ENCODE data around the gene TMEM203. TPM values are rescaled to one million over a fixed set of nuclear protein-coding genes. Genes with fewer than 3 reads are reported as not detected.

Gene TMEM203, protein sequence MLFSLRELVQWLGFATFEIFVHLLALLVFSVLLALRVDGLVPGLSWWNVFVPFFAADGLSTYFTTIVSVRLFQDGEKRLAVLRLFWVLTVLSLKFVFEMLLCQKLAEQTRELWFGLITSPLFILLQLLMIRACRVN
- total RNA-seq, result 27.1 and 28.9 TPM in 2 replicates

DNA sequence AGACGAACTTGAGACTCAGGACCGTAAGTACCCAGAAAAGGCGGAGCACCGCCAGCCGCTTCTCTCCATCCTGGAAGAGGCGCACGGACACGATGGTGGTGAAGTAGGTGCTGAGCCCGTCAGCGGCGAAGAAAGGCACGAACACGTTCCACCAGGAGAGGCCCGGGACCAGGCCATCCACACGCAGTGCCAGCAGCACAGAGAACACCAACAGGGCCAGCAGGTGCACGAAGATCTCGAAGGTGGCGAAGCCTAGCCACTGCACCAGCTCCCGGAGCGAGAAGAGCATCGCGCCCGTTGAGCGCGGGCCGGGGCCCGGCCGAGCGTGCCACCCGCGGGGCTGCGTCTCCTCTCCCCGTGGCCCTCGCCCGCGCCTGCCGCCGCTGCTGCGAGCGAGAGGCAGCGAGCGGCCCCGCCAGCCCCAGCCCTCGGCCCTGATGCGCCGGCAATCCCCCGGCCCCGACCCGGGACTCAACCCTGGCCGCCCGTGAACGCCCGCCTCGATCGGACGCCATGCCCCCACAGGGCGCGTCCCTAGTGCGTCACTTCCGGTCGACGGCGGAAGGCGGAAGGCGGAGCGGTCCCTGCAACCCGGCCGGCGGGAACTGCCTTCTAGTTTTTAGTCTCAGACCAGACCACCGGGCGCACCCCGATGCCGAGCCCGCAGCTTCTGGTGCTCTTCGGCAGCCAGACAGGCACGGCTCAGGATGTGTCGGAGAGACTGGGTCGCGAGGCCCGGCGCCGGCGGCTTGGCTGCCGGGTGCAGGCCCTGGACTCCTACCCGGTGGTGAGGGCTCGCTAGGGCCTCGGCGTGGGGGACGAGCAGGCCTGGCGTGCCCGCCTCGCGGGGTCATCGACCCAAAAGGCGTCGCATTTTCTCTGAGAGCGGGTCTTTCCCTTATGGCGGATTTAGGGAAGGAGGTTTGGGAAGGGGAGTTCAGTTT lies at the start of gene TMEM203, which contains the start of gene NDOR1:
TMEM203 (minus strand) TSS at position 523 of the 944 bp plus-strand sequence; CDS start at position 289, 234 bp downstream.
NDOR1 (plus strand) TSS at position 575 of the 944 bp plus-strand sequence; CDS start at position 653, 78 bp downstream.

DNA sequence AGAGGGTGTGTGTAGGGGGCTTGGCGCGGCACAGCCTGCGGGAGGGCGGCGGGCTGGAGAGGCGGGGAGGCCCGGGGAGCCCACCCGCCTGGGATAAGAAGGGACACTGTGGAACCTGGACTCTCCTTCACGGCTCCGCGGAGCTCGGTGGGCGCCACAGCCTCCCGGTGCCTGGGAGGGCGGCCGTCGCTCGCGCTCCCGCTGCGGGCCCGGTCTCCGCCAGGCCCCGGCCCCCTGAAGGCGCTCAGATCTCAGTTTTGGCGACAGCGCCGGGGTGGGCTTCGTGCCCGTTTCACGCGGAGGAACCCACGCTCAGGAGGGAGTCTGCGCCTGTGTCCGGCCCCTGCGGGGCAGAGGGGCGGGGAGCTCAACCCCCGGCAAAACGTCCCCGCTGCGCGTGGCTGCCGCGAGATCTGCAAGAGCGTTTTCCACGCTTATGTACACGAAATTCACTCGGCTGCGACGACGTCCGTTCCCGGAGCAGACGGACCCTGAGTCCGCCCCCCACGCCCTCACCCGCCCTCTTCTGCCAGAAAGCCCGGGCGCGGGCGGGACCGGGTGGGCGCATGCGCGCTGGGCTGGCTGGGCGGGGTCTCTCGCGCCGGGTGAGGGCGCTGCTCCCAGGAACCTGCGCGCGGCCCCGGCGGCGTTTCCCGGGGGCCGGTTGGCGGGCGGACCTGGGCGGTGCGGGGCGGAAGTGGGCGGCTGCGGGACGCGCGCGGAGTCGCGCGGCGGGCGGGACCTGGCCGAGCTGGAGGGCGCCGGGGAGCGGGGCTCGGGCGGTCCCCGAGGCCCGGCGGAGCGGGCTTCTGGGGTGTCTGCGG lies 49.4 kb upstream of the TMEM203 start, which contains the start of gene NELFB:
NELFB (plus strand) TSS at position 704 of the 824 bp plus-strand sequence.

DNA sequence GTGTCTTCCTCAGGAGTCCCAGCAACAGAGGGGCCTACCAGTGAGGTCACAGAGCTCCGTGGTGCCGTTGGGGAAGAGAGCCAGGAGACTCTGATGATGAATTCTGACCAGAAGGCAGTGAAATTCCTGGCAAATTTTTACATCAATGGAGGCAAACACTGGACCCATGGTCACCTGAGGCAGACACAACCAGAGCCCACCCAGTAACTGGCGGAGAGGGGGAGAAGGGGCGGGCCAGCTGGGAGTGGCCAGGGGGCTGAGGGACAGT lies 45.7 kb upstream of the TMEM203 start, which contains the start of gene STPG3:
STPG3 (plus strand) TSS at position 93 of the 268 bp plus-strand sequence; CDS start at position 94, 1 bp downstream.

DNA sequence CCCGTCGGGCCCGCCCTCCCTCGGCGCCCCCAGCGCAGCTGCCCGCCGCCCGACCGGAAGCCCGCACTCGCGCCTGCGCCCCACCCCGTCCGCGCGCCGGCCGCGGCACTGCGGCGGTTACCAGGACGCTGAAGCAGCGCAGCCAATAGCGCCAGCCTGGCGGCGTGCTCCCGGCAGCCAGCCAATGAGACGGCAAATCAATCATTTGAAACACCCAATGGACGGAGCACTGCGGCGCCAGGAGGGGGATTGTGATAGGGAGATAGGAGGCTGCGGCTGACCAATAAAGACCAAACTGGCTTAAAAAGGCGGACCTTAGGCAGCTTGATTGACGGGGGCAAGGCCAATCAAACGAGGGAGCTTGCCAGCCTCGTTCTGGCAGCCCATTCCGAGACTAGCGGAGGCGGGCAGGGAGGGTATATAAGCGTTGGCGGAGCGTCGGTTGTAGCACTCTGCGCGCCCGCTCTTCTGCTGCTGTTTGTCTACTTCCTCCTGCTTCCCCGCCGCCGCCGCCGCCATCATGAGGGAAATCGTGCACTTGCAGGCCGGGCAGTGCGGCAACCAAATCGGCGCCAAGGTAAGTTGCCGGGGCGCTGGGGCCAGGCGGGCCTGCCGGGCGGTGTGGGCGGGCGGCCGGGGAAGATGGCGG lies 35.5 kb upstream of the TMEM203 start, which contains the start of gene TUBB4B:
TUBB4B (plus strand) TSS at position 447 of the 649 bp plus-strand sequence; CDS start at position 521, 74 bp downstream.

GRCh38 chr9:137230705-137231371 lies 25.4 kb upstream of the TMEM203 start, which contains the start of gene SLC34A3:
Gene SLC34A3, plus strand, starts transcription at chr9:137230901. Its CDS starts 802 bp downstream, at chr9:137231703.

DNA sequence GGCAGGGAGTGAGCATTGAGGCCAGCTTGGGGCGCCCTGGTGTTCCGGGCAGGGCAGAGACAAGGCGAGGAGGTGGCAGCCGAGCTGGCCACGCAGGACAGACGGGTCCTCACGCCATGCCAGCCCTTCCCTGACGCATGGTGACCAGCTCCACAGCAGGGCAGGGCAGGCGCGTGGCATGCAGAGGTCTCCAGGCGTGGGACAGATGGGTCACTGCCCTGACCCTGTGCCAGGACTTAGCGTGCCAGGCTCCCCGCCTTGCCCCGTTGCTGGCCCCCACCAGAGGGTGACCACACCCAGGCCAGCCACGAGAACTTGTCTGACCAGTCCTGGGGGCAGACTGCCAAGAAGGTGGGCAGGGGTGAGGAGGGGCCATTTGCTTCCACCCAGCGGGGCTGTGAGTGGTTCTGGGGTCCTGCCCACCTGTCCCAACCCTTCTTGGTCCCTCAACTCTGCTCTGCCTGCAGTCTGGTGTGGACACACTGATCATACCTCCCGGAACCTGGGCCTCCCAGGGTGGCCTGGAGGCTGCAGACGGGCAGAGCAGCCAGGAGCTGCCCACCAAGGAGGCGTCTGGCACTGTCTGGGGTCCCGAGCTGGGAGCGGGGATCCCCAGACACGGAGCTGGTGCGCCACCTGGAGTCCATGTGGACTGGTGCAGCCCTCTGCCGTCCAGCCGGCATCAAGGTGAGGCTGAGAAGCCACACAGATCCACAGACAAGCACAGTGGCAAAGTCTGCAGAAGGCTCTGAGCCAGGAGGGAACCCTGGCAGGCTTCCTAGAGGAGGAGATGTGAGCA lies 21.8 kb upstream of the TMEM203 start, which contains the start of gene RNF224:
RNF224 (plus strand) TSS at position 449 of the 799 bp plus-strand sequence. CDS start 834 bp downstream, outside the sequence.

DNA sequence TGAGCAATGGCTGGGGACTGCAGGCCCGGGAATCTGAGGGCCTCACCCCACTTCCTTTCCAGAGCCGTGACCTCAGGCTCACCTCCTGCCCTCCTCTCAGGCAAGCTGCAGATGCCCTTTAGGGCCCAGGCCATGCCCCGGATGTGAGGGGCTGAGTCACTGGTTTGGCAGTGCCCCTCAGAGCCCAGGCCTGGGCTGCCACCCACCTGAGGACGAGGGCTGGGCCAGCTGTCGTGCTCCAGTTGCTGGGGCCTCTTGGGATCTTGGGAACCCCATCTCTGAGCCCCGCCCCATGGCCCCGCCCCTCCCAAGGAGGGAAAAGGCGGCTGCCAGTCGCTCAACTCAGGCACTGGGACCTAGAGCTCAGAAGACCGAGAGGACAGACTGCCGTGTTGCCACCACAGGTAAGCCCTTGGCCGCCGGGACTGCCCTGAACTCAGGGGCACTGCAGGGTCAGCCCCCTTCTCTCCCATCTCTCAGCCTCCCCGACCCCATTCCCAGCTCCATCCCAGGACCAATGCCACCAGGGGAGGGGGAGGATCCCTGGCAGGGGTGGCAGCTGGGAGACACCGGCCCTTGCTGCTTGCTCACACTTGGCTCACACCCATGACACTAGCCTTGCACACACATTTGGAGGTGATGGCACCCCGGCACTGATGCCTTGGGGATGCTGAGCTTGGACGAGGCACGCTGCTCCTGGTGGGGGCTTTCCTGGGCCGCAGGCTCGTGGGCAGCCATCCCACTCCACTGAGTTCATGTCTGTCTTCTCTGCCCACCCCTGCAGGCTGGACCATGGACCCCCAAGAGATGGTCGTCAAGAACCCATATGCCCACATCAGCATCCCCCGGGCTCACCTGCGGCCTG lies 19.6 kb upstream of the TMEM203 start, which contains the start of gene CYSRT1:
CYSRT1 (plus strand) TSS at position 345 of the 865 bp plus-strand sequence; CDS start at position 793, 448 bp downstream.

GRCh38 chr9:137222190-137223077 lies 17.0 kb upstream of the TMEM203 start, which contains the start of gene RNF208:
Gene RNF208, minus strand, starts transcription at chr9:137222240. Its CDS starts 1,028 bp downstream, at chr9:137221212.

GRCh38 chr9:137200311-137201204 lies 4.9 kb downstream of the TMEM203 start, which contains the start of gene TPRN:
Gene TPRN, minus strand, starts transcription at chr9:137200741. Its CDS starts 30 bp downstream, at chr9:137200711.

DNA sequence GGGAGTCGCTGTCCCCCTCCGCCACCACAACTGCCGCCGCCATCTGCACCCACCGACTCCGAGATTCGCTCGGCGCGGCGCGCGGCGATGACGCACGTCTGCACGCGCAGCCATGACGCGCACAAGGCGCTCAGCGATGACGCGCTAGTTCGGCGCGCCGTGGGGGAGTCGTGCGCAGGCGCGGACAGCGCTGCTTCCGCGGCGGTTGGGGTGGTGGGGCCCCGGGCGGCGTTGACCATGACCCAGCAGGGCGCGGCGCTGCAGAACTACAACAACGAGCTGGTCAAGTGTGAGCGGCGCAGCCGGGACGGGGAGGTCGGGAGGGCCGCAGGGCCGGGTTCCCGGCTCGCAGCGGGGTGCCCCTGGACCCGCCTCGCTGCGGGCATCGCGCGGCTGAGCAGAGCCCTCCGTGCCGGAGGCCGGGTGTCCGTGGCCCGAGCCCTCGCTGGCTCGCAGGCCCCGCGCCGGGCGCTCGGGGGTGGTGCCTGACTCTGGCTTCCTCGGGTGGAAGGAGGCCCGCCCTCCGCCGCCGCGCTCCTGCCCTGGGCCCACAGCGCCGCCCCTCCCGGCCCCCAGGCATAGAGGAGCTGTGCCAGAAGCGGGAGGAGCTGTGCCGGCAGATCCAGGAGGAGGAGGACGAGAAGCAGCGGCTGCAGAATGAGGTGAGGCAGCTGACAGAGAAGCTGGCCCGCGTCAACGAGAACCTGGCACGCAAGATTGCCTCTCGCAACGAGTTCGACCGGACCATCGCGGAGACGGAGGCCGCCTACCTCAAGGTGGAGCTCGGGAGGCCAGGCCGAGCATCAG lies 16.8 kb downstream of the TMEM203 start, which contains the start of the genes ANAPC2 and SSNA1:
ANAPC2 (minus strand) TSS at position 71 of the 807 bp plus-strand sequence; CDS start at position 43, 28 bp downstream.
SSNA1 (plus strand) TSS at position 187 of the 807 bp plus-strand sequence; CDS start at position 238, 51 bp downstream.

GRCh38 chr9:137169896-137170358 lies 35.5 kb downstream of the TMEM203 start, which contains the start of gene LRRC26:
Gene LRRC26, minus strand, starts transcription at chr9:137170051. Its CDS starts 108 bp downstream, at chr9:137169943.

